ENCODE data around the gene MED16. TPM values are rescaled to one million over a fixed set of nuclear protein-coding genes. Genes with fewer than 3 reads are reported as not detected.
A peak's percentile ranks its signal among the peaks of the same experiment; 100 is the strongest.
"Not testable (repeated sequence)": the region's sequence is repeated elsewhere in the genome, so short reads cannot be mapped to it uniquely, and the experiment has no call there.

Gene MED16
- total RNA-seq, 1 experiment from 2014 or later: 25.9 TPM

DNA sequence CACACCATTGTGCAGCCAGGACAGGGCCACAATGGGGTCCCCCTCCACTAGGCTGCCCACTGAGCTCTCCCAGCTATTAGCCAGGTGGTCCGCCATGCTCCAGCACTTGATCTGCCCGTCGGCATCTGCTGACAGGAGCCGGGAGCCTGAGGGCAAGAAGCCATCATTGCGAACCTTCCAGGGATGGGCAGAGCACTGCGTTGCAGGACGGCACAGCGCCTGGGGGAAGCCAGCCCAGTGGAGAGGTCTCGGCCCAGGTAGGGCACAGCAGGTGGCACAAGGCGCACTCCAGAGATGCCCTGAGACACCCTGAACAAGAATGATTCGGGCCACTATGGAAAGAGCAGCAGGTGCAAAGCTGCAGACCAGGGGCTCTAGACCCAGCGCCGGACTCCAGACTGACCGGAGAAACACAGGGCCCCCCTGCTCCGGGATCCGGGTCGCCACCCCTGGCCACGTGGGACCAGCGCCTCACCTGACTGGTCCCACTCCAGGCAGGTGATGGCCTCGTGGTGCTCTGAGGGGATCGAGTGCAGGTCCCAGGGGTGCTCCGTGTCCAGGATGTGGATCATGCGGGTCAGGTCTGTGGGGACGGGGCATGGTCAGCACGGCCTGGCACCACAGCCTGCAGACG lies 3.2 kb downstream of the MED16 start:
- DNase-seq (ENCODE audit: low read depth): no peak

GRCh38 chr19:888581-889385 lies 4.2 kb downstream of the MED16 start:
- DNase-seq (ENCODE audit: low read depth): no peak

DNA sequence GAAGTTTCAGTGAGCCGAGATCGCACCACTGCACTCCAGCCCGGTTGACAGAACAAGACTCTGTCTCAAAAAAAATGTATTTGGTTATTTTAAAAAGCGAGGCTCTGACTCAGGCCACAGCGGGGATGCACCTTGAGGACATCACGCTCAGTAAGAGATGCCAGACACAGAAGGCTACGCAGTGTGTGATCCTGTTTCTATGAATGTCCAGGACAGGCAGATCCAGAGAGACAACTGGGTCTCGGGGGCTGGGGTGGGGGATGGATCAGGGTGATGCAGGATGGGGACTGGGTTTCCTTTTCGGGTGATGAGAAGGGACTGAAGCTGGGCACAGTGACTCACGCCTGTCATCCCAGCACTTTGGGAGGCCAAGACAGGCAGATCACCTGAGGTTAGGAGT lies 5.4 kb downstream of the MED16 start:
- no peak for DNase-seq (ENCODE audit: low read depth)

DNA sequence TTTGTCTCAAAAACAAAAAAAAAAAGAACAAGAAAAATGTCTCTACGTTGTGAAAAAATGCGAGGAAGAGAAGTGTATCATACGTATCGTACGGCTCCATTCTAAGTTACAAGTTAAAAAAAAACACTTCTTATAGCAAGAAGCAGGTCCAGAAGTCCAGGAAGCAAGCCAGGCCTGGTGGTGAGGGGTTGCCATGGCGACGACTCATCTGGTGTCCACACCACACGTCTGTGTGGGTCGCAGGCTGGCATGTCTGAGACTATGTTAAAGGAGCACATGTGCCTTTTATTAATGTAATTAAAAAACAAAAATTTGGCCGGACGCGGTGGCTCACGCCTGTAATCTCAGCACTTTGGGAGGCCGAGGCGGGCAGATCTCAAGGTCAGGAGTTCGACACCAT lies 5.9 kb downstream of the MED16 start:
- DNase-seq (ENCODE audit: low read depth): no peak

DNA sequence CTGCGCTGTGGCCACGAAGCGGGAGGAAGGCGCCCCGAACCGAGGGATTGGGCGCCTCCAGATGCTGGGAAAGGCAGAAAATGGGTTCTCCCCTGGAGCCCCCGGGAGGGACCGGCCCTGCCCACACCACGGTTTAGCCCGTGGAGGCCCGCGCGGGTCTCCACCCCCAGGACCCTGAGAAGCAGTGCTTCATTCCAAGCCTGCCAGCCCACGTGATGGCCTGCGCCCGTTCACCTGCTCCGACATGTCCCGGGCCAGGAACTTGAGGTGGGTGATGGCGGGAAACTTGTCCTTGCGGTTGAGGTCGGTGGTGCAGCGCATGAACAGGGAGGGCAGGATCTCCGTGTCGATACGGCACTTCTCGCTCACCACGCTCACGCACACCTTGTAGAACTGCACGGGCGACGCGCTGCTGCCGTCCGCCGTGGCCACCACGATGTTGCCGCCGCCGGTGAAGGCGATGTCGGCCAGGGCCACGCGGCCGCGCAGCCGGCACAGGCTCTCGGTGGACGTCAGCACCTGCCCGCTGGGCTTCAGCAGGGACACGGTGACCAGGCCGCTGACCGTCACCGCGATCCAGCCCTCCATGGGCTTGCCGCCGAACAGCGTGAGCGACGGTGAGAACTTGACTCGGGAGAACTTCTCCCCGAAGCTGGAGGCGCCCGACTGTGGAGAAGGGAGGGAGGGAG lies 7.3 kb downstream of the MED16 start:
- no peak for DNase-seq (ENCODE audit: low read depth)

- no peak for DNase-seq (ENCODE audit: low read depth)
Measured at GRCh38 chr19:884420-885211, 8.4 kb downstream of the MED16 start.

- peak; percentile 80 for DNase-seq (ENCODE audit: low read depth)
Measured at GRCh38 chr19:883661-884211, 9.3 kb downstream of the MED16 start.

GRCh38 chr19:882871-883497 lies 10.0 kb downstream of the MED16 start:
- no peak for DNase-seq (ENCODE audit: low read depth)

- no peak for DNase-seq (ENCODE audit: low read depth)
Measured at GRCh38 chr19:881385-882071, 11.5 kb downstream of the MED16 start.

GRCh38 chr19:879711-880438 lies 13.1 kb downstream of the MED16 start:
- no peak for DNase-seq (ENCODE audit: low read depth)

GRCh38 chr19:878751-879561 lies 14.0 kb downstream of the MED16 start:
- not testable (repeated sequence) for DNase-seq (ENCODE audit: low read depth)

GRCh38 chr19:877992-878660 lies 14.9 kb downstream of the MED16 start:
- not testable (repeated sequence) for DNase-seq (ENCODE audit: low read depth)

GRCh38 chr19:876780-877314 lies 16.1 kb downstream of the MED16 start:
- DNase-seq (ENCODE audit: low read depth): no peak

- no peak for DNase-seq (ENCODE audit: low read depth)
Measured at GRCh38 chr19:876089-876488, 16.9 kb downstream of the MED16 start.

- DNase-seq (ENCODE audit: low read depth): no peak
Measured at GRCh38 chr19:875265-875879, 17.6 kb downstream of the MED16 start.

GRCh38 chr19:873561-874041 lies 19.4 kb downstream of the MED16 start:
- DNase-seq (ENCODE audit: low read depth): no peak

GRCh38 chr19:873084-873483 lies 19.9 kb downstream of the MED16 start:
- peak; percentile 81 for DNase-seq (ENCODE audit: low read depth)
